ENCODE measurements around the gene ZNF573. TPM values are rescaled to one million over a fixed set of nuclear protein-coding genes. Genes with fewer than 3 reads are reported as not detected.

The ZNF573 gene
- total and polyA plus RNA-seq, 2 donors (not counting 3 experiments of a cell fraction or from before 2014, with no cell fraction given) = 1.4 to 6.3 TPM

- POLR2A ChIA-PET = no interaction called here
- Histone ChIP-seq H3K79me2 (ENCODE audit: control insufficient read depth, insufficient read depth, low read length) (no peaks in the 10 kb centered on the region), H2AFZ (ENCODE audit: low read depth, low read length) (no peak overlapping the region), H3K27me3 (ENCODE audit: control insufficient read depth in 2 of 2, insufficient read depth in 2 of 2, low read length in 2 of 2) (no peaks in the 10 kb centered on the region), H3K27ac (ENCODE audit: insufficient read depth, low read depth, low read length) (no peak overlapping the region), H3K4me2 (ENCODE audit: insufficient read depth, low read length) (no peak overlapping the region), H3K4me3 (replicated peaks in 1 of 3; ENCODE audit: insufficient read depth in 1 of 3, low read depth in 1 of 3, low read length in 3 of 3) (no peak overlapping the region), H3K36me3 (ENCODE audit: control insufficient read depth in 2 of 2, extremely low read depth in 1 of 2, insufficient read depth in 2 of 2, low read length in 2 of 2) (peaks cover 0 to 2% of the 10 kb centered on the region in 2 experiments), H3K9me1 (replicated peaks; ENCODE audit: control insufficient read depth, extremely low read depth, insufficient read depth, low read length) (no peaks in the 10 kb centered on the region), H3K9me3 (replicated peaks; ENCODE audit: control insufficient read depth, insufficient read depth, low read length) (peaks cover 2% of the 10 kb centered on the region), H3K4me1 (ENCODE audit: control insufficient read depth, extremely low read depth, insufficient read depth, low read length) (no peaks in the 10 kb centered on the region), H4K20me1 (replicated peaks; ENCODE audit: control insufficient read depth, extremely low read depth, insufficient read depth, low read length) (no peaks in the 10 kb centered on the region), H3K9ac (replicated peaks; ENCODE audit: extremely low read depth, insufficient read depth, low read length) (no peak overlapping the region)
- BruUV-seq (replicated peaks) = no TSS peak
- CTCF ChIA-PET = no interaction called here
- DNase-seq (ENCODE audit: low read depth, low spot score) (no peak), FAIRE-seq (no peak)
- dilution Hi-C loops (cut with MboI; ENCODE audit: extremely low pct_ligation_motif_present, low sequenced_read_pairs) = no loop called here
- intact Hi-C loops (cut with micrococcal nuclease) = no loop called here
- TF ChIP-seq POLR2A (IDR thresholded peaks at IDR 0.05; ENCODE audit: low read depth, low read length) = no peak
- TF ChIP-seq JUN (IDR thresholded peaks at IDR 0.05; ENCODE audit: borderline replicate concordance, insufficient read depth, insufficient read length, low read depth) = no peak
- TF ChIP-seq EZH2 (IDR thresholded peaks at IDR 0.05; ENCODE audit: borderline replicate concordance, low read depth, low read length, severe bottlenecking) = no peak
- TF ChIP-seq GATA2 (IDR thresholded peaks at IDR 0.05; ENCODE audit: insufficient read depth, insufficient read length, low read depth, low read length) = no peak
- no peak for TF ChIP-seq MYC (IDR thresholded peaks at IDR 0.05; ENCODE audit: low read depth, low read length)
- no peak for TF ChIP-seq POLR2AphosphoS5 (IDR thresholded peaks at IDR 0.05; ENCODE audit: insufficient read depth, low read depth, low read length)
- no peak for TF ChIP-seq MAX (IDR thresholded peaks at IDR 0.05; ENCODE audit: insufficient read depth, insufficient read length)
- no peak for TF ChIP-seq FOS (IDR thresholded peaks at IDR 0.05; ENCODE audit: borderline replicate concordance, insufficient read depth, low read length)
- TF ChIP-seq CTCF (IDR thresholded peaks at IDR 0.05; ENCODE audit: extremely low read depth in 1 of 2, insufficient read depth in 1 of 2, low read depth in 1 of 2, low read length in 2 of 2) = no peak
Observed at GRCh38 chr19:37699057-37699456, 80.3 kb downstream of the ZNF573 start.
